DND-41 (cell line): ENCODE results near the gene EFNB3.

ENCODE experiments used
- CTCF ChIP-seq: IDR thresholded peaks from 2 replicates; pipeline ENCODE4 v1.5.1; 2012; ENCODE audit warnings: borderline replicate concordance, low read length, moderate library complexity, mild to moderate bottlenecking; ENCODE audit not compliant: poor library complexity, severe bottlenecking; ENCODE audit errors: extremely low read depth
- EZH2 ChIP-seq: IDR thresholded peaks from 3 replicates; pipeline ENCODE4 v1.6.1; 2012; ENCODE audit warnings: borderline replicate concordance, low read depth, mild to moderate bottlenecking, moderate library complexity, low read length, inconsistent platforms; ENCODE audit not compliant: severe bottlenecking

GRCh38 chr17:7700510-7700909 is 4.5 kb upstream of the EFNB3 start:
- no peak for TF ChIP-seq CTCF
- TF ChIP-seq EZH2 = no peak
